Stimulated activated naive CD8-positive, alpha-beta T cell treated with anti-CD3 and anti-CD28 coated beads, Interleukin-15, Interleukin-2, amounts not matched to agents 100 ng/mL and 50 ng/mL, for 24 hours (primary cell): ENCODE data around the gene PDE6G.

ENCODE experiments used
- H3K27ac Mint-ChIP-seq: one replicate; pipeline ENCODE4 v1.8.0; 2021; ENCODE audit warnings: mild to moderate bottlenecking, mixed read lengths
- H3K27me3 Mint-ChIP-seq: one replicate; pipeline ENCODE4 v1.8.0; 2021; ENCODE audit warnings: mixed read lengths
- H3K36me3 Mint-ChIP-seq: one replicate; pipeline ENCODE4 v1.8.0; 2021; ENCODE audit warnings: low read depth, mixed read lengths
- H3K4me1 Mint-ChIP-seq: one replicate; pipeline ENCODE4 v1.8.0; 2021; ENCODE audit warnings: low read depth, mixed read lengths
- H3K4me3 Mint-ChIP-seq: one replicate; pipeline ENCODE4 v1.8.0; 2021; ENCODE audit warnings: mild to moderate bottlenecking, mixed read lengths
- H3K9me3 Mint-ChIP-seq: one replicate; pipeline ENCODE4 v1.8.0; 2021; ENCODE audit warnings: mixed read lengths

The PDE6G gene

GRCh38 chr17:81656835-81657234 is 493 bp upstream of the PDE6G start:
- no peaks in the 10 kb centered on the region for H3K36me3 Mint-ChIP-seq
- H3K27ac Mint-ChIP-seq: no peak overlapping the region
- no peak overlapping the region for H3K4me3 Mint-ChIP-seq
- H3K27me3 Mint-ChIP-seq: peaks cover 2% of the 10 kb centered on the region
- H3K4me1 Mint-ChIP-seq: peaks cover 18% of the 10 kb centered on the region
- no peaks in the 10 kb centered on the region for H3K9me3 Mint-ChIP-seq

- no peaks in the 10 kb centered on the region for H3K36me3 Mint-ChIP-seq
- H3K27ac Mint-ChIP-seq: no peak overlapping the region
- no peaks in the 10 kb centered on the region for H3K9me3 Mint-ChIP-seq
- H3K27me3 Mint-ChIP-seq: peaks cover 4% of the 10 kb centered on the region
- no peak overlapping the region for H3K4me3 Mint-ChIP-seq
- H3K4me1 Mint-ChIP-seq: peaks cover 18% of the 10 kb centered on the region
Observed at GRCh38 chr17:81655378-81656117, 794 bp downstream of the PDE6G start.

DNA sequence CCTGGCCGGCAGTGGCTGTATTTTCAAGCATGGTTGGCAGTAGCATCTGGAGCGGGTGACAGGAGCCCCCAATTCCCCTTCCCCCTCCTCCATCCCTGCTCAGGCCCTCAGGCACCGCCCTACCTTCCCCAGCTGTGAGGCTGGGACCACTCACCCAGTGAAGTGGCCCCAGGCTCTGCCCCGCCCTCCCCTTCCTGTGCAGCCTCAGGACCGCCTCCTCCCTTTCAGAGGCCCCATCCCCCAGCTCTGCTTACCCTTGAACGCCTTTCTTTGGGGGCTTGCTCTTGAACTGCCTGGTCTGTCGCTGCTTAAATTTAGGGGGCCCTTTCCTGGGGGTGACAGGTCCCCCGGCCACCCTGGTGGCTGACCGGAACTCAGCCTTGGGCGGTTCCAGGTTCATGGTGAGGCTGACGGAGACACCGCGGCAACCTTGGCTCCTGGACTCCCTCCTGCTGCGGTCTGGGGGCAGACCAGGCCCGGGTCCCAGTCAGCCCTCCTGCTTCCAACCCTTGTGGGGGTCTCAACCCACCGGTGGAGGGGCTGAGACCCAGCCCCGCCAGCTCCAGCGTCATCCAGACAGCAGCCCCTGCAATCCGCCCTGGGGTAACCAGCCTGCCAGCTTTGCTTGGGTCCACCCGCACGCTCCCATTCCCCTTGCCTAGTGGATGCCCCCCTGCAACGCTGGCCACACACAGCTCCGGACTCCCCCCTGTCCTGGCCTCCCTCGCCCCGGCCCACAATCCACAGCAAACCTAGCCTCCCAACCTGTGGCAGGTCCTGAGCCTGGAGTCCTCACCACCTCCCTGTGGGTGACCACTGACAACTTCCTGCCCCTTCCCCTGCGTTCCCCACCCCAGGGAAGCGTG is 3.2 kb downstream of the PDE6G start:
- Mint-ChIP-seq H3K4me3 (peak overlapping the region; percentile 77), H3K36me3 (no peaks in the 10 kb centered on the region), H3K27ac (peak overlapping the region; percentile 16), H3K27me3 (peaks cover 14% of the 10 kb centered on the region), H3K9me3 (no peaks in the 10 kb centered on the region), H3K4me1 (peaks cover 18% of the 10 kb centered on the region)

DNA sequence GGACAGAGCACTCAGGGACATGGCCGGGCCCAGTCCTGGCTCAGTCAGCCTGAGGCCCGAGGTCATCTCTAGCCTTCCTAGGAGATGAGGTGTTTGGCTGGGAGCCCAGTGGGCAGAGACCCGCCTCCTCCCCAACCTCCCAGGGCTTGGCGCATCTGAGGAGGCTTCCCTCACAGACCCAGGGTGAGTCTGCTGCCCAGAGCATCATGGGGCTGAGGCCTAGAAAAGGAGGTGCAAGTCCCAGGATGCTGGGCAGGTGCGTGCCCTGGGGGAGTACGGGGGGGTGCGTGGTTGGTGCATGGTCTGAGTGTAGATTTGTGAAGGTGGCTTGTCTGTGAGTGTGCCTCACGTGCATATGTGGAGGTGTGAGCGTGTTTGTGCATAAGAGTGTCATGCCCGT is 4.7 kb downstream of the PDE6G start:
- Mint-ChIP-seq H3K27me3 (peaks cover 23% of the 10 kb centered on the region), H3K9me3 (no peaks in the 10 kb centered on the region), H3K4me3 (no peak overlapping the region), H3K27ac (no peak overlapping the region), H3K36me3 (no peaks in the 10 kb centered on the region), H3K4me1 (peaks cover 13% of the 10 kb centered on the region)

GRCh38 chr17:81650951-81651350 is 5.4 kb downstream of the PDE6G start:
- Mint-ChIP-seq H3K27ac (no peak overlapping the region), H3K9me3 (no peaks in the 10 kb centered on the region), H3K4me1 (peaks cover 13% of the 10 kb centered on the region), H3K4me3 (no peak overlapping the region), H3K27me3 (peaks cover 23% of the 10 kb centered on the region), H3K36me3 (no peaks in the 10 kb centered on the region)

DNA sequence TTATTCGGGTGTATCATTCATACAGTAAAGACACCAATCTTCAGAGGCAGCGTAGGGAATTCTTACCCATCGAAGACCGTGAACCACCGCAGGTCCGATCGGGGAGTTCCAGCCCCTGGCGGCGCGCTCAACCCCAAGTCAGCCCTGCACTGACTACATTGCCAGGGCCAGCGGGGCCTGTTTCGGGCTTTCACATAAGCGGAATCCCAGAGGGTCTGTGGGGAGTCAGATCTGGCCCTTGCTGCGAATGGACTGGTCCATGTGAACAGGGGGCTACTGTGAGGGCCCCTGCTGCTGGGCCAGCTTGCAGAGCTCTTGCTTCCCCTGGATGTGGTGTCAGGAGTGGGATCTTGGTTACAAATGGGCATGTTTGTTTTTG is 7.6 kb downstream of the PDE6G start:
- Mint-ChIP-seq H3K4me3 (no peak overlapping the region), H3K27me3 (peaks cover 23% of the 10 kb centered on the region), H3K27ac (no peak overlapping the region), H3K4me1 (peaks cover 8% of the 10 kb centered on the region), H3K9me3 (no peaks in the 10 kb centered on the region), H3K36me3 (no peaks in the 10 kb centered on the region)

DNA sequence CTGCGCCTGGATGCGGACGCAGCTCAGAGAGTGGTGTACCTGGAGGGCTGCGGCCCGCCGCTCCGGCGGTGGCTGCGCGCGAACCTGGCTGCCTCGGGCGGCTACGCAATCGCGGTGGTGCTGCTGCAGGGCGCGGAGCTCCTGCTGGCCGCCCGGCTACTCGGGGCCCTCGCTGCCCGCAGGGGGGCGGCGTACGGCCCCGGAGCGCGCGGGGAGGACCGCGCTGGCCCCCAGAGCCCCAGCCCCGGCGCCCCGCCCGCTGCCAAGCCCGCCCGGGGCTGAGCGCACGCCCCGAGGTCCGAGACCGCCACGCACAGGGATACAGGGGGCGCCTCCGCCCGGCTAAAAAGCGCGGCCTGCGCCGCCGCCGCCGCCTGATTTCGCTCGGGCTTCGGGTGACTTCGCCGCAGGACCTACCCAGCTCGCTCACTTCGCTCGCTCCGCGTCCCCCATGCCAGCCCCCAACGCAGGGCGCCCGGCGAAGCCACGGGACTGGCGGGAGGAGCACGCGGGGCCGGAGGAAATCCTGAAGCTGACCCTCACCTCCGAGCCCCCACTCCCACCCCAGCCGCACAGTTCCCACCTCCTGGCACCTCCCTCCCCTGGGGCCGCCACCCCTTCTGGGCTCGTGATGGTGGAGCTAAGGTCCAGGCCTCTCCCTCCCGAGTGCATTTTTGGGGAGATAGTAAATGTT is 8.2 kb downstream of the PDE6G start:
- peaks cover 23% of the 10 kb centered on the region for H3K27me3 Mint-ChIP-seq
- no peaks in the 10 kb centered on the region for H3K36me3 Mint-ChIP-seq
- no peaks in the 10 kb centered on the region for H3K9me3 Mint-ChIP-seq

GRCh38 chr17:81647640-81648012 is 8.7 kb downstream of the PDE6G start:
- no peaks in the 10 kb centered on the region for H3K36me3 Mint-ChIP-seq
- H3K4me3 Mint-ChIP-seq: no peak overlapping the region
- no peaks in the 10 kb centered on the region for H3K9me3 Mint-ChIP-seq
- H3K4me1 Mint-ChIP-seq: no peaks in the 10 kb centered on the region
- peaks cover 23% of the 10 kb centered on the region for H3K27me3 Mint-ChIP-seq
- H3K27ac Mint-ChIP-seq: no peak overlapping the region

More for the DNA sequence above, 8.2 kb downstream of the PDE6G start:
- Mint-ChIP-seq H3K4me1 (peaks cover 3% of the 10 kb centered on the region), H3K27ac (no peak overlapping the region), H3K4me3 (no peak overlapping the region)

DNA sequence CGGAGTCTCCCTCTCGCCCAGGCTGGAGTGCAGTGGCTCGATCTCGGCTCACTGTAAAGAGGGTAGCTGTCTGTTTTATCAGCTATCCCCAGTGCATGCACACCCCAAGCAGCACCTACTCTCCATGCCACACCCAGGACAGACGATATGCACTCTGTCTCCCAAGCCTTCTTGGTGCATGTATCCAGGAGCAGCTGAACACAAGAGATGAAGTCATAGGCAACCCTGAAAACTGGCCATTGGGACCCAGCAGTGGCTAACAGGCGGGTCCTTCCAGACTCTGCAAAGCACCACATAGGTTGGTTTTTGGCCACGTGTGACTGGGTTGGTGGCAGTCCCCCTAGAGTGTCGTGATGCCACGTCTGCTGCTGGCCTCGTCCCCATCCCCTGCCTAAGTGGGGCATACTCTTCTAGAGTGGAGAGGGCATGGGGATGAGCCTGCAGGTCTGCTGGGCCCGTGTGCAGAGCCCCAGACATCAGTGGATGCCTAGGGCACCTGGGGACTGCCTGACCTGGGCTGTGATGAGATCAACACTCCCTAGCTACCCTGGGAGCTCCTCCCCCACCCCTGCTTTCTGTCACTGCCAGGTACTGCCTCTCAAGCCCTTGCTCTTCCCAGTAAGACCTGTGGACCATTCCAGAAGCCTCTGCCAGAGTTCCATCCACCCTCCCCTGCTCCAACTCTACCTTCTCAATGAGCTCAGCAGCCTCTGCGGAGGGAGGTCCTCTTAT is 9.3 kb downstream of the PDE6G start:
- Mint-ChIP-seq H3K9me3 (no peaks in the 10 kb centered on the region), H3K27ac (no peak overlapping the region), H3K27me3 (peaks cover 23% of the 10 kb centered on the region)

GRCh38 chr17:81644976-81645952 is 11.1 kb downstream of the PDE6G start:
- Mint-ChIP-seq H3K27me3 (peaks cover 19% of the 10 kb centered on the region), H3K9me3 (no peaks in the 10 kb centered on the region), H3K36me3 (no peaks in the 10 kb centered on the region), H3K27ac (no peak overlapping the region), H3K4me3 (no peak overlapping the region), H3K4me1 (no peaks in the 10 kb centered on the region)

More for the DNA sequence above, 9.3 kb downstream of the PDE6G start:
- H3K36me3 Mint-ChIP-seq: no peaks in the 10 kb centered on the region
- H3K4me3 Mint-ChIP-seq: no peak overlapping the region
- no peaks in the 10 kb centered on the region for H3K4me1 Mint-ChIP-seq

GRCh38 chr17:81644496-81644895 is 11.8 kb downstream of the PDE6G start:
- Mint-ChIP-seq H3K27ac (no peak overlapping the region), H3K9me3 (no peaks in the 10 kb centered on the region), H3K4me3 (no peak overlapping the region), H3K4me1 (no peaks in the 10 kb centered on the region), H3K27me3 (peaks cover 19% of the 10 kb centered on the region), H3K36me3 (no peaks in the 10 kb centered on the region)

GRCh38 chr17:81641825-81642489 is 14.4 kb downstream of the PDE6G start:
- Mint-ChIP-seq H3K4me3 (no peak overlapping the region), H3K27me3 (peaks cover 3% of the 10 kb centered on the region), H3K36me3 (no peaks in the 10 kb centered on the region), H3K27ac (no peak overlapping the region), H3K9me3 (no peaks in the 10 kb centered on the region), H3K4me1 (peaks cover 3% of the 10 kb centered on the region)

- Mint-ChIP-seq H3K27me3 (no peaks in the 10 kb centered on the region), H3K27ac (no peak overlapping the region), H3K4me1 (peaks cover 17% of the 10 kb centered on the region), H3K9me3 (no peaks in the 10 kb centered on the region), H3K4me3 (no peak overlapping the region), H3K36me3 (no peaks in the 10 kb centered on the region)
Observed at GRCh38 chr17:81640011-81640410, 16.3 kb downstream of the PDE6G start.
